Retinal pigment epithelial cell (primary cell): ENCODE results near the gene STXBP1.

Experiments
- DNase-seq: peaks from one replicate; pipeline ENCODE4 v3.0.0-alpha.2; 2010; ENCODE audit warnings: low read depth
- H3K4me3 ChIP-seq: 2 replicates; pipeline ENCODE4 v1.5.1; 2011; ENCODE audit warnings: mild to moderate bottlenecking, low read length, control low read depth, moderate library complexity
- CTCF ChIP-seq: conservative IDR thresholded peaks from 2 replicates; pipeline ENCODE4 v1.5.1; 2011; ENCODE audit warnings: low read depth, low read length, control low read depth, inconsistent platforms

The STXBP1 gene

DNA sequence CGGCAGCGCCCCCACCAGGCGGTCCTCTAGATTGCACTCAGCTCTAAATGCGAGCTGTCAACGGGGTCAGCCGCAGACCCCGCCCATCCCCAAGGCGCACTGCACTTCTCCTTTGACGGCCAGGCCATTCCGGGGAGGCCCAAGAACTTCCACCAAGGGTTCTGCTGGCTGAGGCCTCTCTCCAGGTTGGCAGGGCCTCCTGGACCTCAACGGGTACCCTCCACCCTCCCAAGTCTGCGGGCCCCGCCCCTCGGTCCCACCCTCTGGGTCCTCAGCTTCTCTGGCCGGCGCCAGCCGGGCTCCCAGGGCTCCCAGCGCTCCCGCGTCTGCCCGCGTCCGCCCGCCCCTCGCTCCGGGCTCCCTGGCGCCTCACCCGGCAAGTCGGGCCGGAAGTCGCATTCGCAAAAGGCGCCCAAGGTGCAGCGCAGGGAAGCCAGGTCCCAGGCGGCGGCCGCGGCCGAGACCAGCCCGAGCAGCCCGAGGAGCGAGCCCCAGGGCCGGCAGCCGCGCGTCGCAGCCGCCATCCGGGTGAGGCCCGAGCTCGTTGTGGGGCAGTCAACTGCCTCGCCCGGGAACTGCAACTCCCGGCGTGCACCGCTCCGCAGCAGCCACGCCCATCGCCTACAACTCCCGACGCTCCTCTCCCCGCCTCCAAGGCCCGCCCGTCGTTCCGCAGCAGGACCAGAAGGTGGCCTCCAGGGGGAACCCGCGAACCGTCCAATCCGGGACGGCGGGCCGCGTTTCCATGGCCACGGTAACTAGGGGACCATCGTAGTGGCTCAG lies 122.9 kb downstream of the STXBP1 start, which contains the start of gene TOR2A:
TSS of gene TOR2A (minus strand) at position 548 of the 783 bp plus-strand sequence. CDS start at position 524, 24 bp downstream.
- H3K4me3 ChIP-seq, result peak within 1 kb of the TSS; percentile 70
- DNase-seq, result peak; percentile 86
- peak; percentile 91 for TF ChIP-seq CTCF

DNA sequence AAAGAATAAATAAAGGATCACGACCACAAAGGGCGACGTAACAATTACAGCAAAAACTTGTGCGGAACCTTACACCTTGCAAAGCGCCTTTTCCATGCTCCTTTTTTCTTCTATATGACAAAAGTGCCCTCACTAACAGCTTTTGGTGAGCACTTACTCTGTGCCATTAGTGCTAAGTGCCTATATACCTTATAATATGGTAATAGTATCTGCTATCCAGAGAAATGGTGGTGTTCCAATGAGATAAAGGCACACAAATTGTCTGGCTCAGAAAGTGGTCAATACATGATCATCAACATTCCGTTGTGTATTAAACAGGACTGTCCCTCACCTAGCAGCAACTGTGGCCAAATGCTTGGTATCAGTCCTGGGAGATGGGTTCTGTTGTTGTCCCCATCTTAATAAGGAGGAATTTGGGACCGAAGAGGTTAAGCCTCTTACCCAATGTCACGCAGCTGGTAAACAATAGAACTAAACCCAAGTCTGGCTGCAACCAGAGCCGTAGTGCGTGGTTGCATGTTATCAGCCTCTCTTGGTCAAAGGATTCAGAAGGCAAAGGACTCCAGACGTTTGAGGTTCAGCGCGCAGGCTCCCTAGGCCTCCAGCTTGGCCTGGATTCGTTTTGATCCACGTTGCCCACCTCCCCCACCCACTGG lies 123.6 kb downstream of the STXBP1 start:
- TF ChIP-seq CTCF, result no peak
- H3K4me3 ChIP-seq, result no peak overlapping the region
- DNase-seq, result no peak

DNA sequence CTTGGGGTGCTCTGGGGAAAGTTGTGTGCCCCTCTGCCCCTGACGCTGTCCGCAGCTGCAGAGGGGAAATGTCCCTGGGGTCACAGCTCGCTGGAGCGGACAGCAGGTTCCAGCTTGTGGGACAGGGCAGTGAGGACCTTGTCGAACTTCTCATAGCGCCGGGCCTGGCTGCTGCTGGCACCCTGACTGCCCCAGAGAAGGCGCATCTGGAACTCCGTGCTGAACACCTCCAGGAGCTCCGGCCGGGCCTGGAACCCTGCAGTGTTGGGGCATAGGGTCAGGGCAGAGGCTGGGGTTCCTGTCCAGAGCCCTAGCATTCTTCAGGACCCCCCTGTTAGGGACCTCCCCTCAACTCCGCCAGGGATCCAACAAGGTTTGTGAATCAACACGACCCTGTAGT lies 126.6 kb downstream of the STXBP1 start:
- no peak for DNase-seq
- TF ChIP-seq CTCF, result no peak
- no peak overlapping the region for H3K4me3 ChIP-seq

DNA sequence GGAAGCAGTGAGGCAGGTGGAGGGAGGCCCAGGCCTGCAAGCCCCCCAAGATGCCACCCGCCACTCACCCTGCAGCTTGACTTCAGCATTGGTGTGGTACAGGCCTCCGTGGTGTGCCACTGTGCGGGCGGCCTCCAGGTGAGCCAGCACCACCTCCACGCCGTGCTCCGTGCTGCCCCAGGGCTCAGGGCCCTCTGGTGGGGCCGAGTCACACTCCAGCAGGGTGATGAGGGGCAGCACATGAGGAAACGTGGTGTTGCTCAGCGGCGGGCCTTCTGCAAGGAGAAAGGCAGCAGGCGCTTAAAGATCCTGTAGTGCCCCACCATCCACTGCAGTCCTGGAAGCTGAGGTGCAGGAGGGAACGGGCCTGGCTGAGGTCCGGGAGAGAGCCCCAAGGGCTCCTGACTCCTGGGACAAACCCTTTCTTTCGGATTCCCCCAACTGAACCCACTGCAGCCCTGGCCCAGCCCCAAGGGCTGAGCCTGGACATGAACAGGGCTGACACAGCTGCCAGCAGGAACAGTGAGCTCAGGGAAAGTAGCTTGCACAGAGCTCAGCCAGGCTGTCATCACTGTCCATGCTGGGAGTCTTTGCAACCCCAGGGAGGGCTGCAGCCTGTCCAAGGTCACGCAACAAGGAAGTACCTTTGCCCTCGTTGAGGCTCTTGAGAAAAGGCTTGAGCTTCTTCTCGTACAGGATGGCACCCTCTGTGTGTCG lies 127.7 kb downstream of the STXBP1 start:
- no peak overlapping the region for H3K4me3 ChIP-seq
- no peak for DNase-seq
- TF ChIP-seq CTCF, result no peak

DNA sequence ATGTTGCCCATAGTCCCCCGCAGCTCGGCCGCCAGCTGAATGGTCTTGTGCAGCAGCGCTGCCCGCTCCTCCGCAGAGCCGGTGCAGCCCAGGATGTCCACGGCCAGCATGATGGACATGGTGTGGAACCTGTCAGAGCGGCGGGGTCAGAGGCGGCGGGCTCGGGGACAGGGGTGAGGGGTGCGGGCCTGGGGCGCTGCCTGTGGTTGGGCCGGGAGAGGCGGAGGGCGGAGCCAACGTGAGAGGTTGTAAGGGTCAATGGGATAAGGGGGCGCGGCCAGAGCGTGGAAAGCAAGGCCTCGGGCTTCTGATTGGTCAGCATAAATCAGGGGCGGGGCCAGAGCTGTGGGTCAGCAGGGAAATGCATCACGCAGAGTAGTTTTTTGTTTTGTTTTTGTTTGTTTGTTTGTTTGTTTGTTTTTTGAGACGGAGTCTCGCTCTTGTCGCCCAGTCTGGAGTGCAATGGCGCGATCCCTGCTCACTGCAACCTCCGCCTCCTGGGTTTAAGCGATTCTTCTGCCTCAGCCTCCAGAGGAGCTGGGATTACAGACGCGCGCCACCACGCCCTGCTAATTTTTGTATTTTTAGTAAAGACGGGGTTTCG lies 129.9 kb downstream of the STXBP1 start:
- DNase-seq, result peak; percentile 19
- H3K4me3 ChIP-seq, result peak overlapping the region; percentile 54
- no peak for TF ChIP-seq CTCF
